ENCODE results near the gene DNAJC7.
"Not testable (repeated sequence)": the region's sequence is repeated elsewhere in the genome, so short reads cannot be mapped to it uniquely, and the experiment has no call there.

Gene DNAJC7

GRCh38 chr17:42040818-42041217, 23.6 kb upstream of the DNAJC7 start:
- DNase-seq, result no peak

GRCh38 chr17:42039794-42040763, 22.8 kb upstream of the DNAJC7 start:
- DNase-seq, result no peak

GRCh38 chr17:42038221-42038973, 21.2 kb upstream of the DNAJC7 start:
- DNase-seq, result no peak

- DNase-seq, result peak; percentile 35 to 73
Measured at GRCh38 chr17:42034059-42034458, 16.8 kb upstream of the DNAJC7 start.

GRCh38 chr17:42031584-42031983, 14.3 kb upstream of the DNAJC7 start:
- DNase-seq, result no peak

GRCh38 chr17:42028791-42029127, 11.5 kb upstream of the DNAJC7 start:
- no peak for DNase-seq

- DNase-seq, result peak in 1 of 2 experiments; percentile 50
Measured at GRCh38 chr17:42027961-42028790, 10.9 kb upstream of the DNAJC7 start.

- DNase-seq, result no peak
Measured at GRCh38 chr17:42027590-42027889, 10.3 kb upstream of the DNAJC7 start.

GRCh38 chr17:42026857-42027589, 9.8 kb upstream of the DNAJC7 start:
- DNase-seq, result peak in 1 of 2 experiments; percentile 56

- no peak for DNase-seq
Measured at GRCh38 chr17:42025936-42026335, 8.7 kb upstream of the DNAJC7 start.

- DNase-seq, result no peak
Measured at GRCh38 chr17:42025191-42025579, 7.9 kb upstream of the DNAJC7 start.

GRCh38 chr17:42023524-42024349, 6.5 kb upstream of the DNAJC7 start:
- no peak for DNase-seq

GRCh38 chr17:42020845-42021244, 3.6 kb upstream of the DNAJC7 start:
- not testable (repeated sequence) for DNase-seq

GRCh38 chr17:42019509-42020404, 2.5 kb upstream of the DNAJC7 start, which contains the start of gene NKIRAS2:
NKIRAS2 (plus strand) TSS chr17:42020090; CDS start chr17:42021578, 1,488 bp downstream.
- peak; percentile 81 to 86 for DNase-seq

GRCh38 chr17:42018988-42019387, 1.7 kb upstream of the DNAJC7 start:
- DNase-seq, result no peak

GRCh38 chr17:42018339-42018738, 1.1 kb upstream of the DNAJC7 start:
- DNase-seq, result no peak

- DNase-seq, result no peak
Measured at GRCh38 chr17:42017866-42018200, 594 bp upstream of the DNAJC7 start.

- DNase-seq, result peak in 1 of 2 experiments; percentile 28
Measured at GRCh38 chr17:42016411-42016831, 818 bp downstream of the DNAJC7 start.

GRCh38 chr17:42013740-42014139, 3.5 kb downstream of the DNAJC7 start:
- DNase-seq, result not testable (repeated sequence)

GRCh38 chr17:42012363-42012762, 4.9 kb downstream of the DNAJC7 start:
- DNase-seq, result not testable (repeated sequence)

All from NCI-H524 (cell line).